SH-SY5Y (cell line): Measurements from ENCODE around the gene PCYT2.

ENCODE experiments used
- GATA2 ChIP-seq: IDR thresholded peaks from 2 replicates; pipeline ENCODE4 v1.6.1; 2011; ENCODE audit warnings: mild to moderate bottlenecking, low read depth, low read length
- GATA3 ChIP-seq: IDR thresholded peaks from 2 replicates; pipeline ENCODE4 v1.6.1; 2011; ENCODE audit warnings: low read depth, mild to moderate bottlenecking, low read length, moderate library complexity

PCYT2 gene

GRCh38 chr17:81906476-81907218, 4.6 kb downstream of the PCYT2 start:
- no peak for TF ChIP-seq GATA2
- TF ChIP-seq GATA3: no peak

GRCh38 chr17:81905993-81906392, 5.2 kb downstream of the PCYT2 start:
- TF ChIP-seq GATA3 (no peak), GATA2 (no peak)

- no peak for TF ChIP-seq GATA3
- no peak for TF ChIP-seq GATA2
Measured at GRCh38 chr17:81905424-81905875, 5.7 kb downstream of the PCYT2 start.

- TF ChIP-seq GATA2: no peak
- TF ChIP-seq GATA3: no peak
Measured at GRCh38 chr17:81904600-81905423, 6.4 kb downstream of the PCYT2 start.

GRCh38 chr17:81903896-81904599, 7.2 kb downstream of the PCYT2 start:
- TF ChIP-seq GATA3 (no peak), GATA2 (no peak)

GRCh38 chr17:81903415-81903831, 7.8 kb downstream of the PCYT2 start:
- TF ChIP-seq GATA2 (no peak), GATA3 (no peak)

GRCh38 chr17:81902653-81903414, 8.4 kb downstream of the PCYT2 start:
- TF ChIP-seq GATA2: no peak
- TF ChIP-seq GATA3: no peak

GRCh38 chr17:81902023-81902652, 9.1 kb downstream of the PCYT2 start, which contains the start of gene NPB:
Gene NPB, plus strand, starts transcription at chr17:81902238. Its CDS starts 40 bp downstream, at chr17:81902278.
- TF ChIP-seq GATA2 (no peak), GATA3 (no peak)

GRCh38 chr17:81901167-81902022, 9.8 kb downstream of the PCYT2 start:
- no peak for TF ChIP-seq GATA3
- TF ChIP-seq GATA2: no peak

- TF ChIP-seq GATA3: no peak
- no peak for TF ChIP-seq GATA2
Measured at GRCh38 chr17:81900181-81900820, 10.9 kb downstream of the PCYT2 start.

GRCh38 chr17:81899514-81900166, 11.6 kb downstream of the PCYT2 start:
- TF ChIP-seq GATA2 (no peak), GATA3 (no peak)

- TF ChIP-seq GATA2: no peak
- no peak for TF ChIP-seq GATA3
Measured at GRCh38 chr17:81898885-81899284, 12.3 kb downstream of the PCYT2 start.
